GM18951 (cell line): ENCODE data around the gene IWS1.

Source experiments
- POLR2A ChIP-seq: IDR thresholded peaks from 4 replicates; pipeline ENCODE4 v1.6.1; 2011; ENCODE audit warnings: mild to moderate bottlenecking; ENCODE audit not compliant: insufficient read length, insufficient read depth; ENCODE audit errors: extremely low read depth
- in situ Hi-C: fragments of 300-500 bp; cut with MboI; formaldehyde crosslinking; loops from one replicate; pipeline ENCODE4 v1.12.0; 2022; ENCODE audit warnings: low sequenced_read_pairs, mixed read lengths, inconsistent platforms; ENCODE audit not compliant: unreplicated experiment

The IWS1 gene

DNA sequence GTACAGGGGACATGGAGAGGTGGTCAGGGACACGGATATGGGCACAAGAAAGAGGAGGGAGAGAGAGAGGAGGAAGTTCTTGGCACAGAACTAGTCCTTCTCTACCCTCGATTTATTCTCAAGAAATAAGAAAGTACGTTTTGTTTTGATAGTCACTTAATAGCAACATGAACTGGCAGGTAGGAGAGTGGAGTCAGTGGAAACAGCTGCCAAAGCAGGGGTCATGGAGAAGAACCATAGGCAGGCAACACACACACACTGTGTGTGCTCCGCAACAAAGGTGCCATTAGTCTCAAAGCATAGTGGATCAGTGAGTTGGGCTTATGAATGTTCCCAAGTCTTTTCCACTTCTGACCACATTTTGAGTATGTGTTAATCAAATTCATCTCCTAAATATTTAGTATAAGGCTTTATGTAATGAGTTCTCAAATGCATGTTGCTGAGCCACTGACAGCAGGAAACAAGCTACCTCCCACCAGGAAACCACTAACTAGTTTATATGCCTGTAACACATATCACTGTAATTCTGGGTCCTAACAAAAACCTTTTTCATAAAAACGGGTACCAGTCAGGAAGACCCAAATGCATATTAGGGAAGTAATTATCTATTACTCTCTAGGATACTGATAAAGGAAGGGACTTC, 41.1 kb downstream of the IWS1 start:
- in situ Hi-C loops, result no loop called here
- TF ChIP-seq POLR2A, result no peak

DNA sequence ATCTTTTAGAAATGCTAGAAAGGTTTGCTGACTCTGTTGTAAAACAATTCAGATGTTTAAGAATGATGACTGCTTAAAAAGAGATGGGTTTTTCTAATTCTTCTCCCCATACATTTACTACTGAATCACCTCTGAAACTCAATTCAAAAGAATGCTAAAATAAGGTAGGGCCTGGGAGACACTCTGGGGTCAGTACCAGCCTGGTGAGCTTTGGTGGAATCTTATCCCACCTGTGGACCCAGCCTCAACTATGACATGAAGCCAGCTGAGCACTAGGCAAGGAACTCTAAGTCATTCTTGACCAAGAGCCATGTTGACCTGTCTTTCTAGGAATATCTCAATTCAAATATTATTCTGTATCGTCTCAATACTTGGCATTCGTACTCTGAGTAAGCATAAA, 44.3 kb downstream of the IWS1 start:
- no peak for TF ChIP-seq POLR2A
- in situ Hi-C loops, result no loop called here

DNA sequence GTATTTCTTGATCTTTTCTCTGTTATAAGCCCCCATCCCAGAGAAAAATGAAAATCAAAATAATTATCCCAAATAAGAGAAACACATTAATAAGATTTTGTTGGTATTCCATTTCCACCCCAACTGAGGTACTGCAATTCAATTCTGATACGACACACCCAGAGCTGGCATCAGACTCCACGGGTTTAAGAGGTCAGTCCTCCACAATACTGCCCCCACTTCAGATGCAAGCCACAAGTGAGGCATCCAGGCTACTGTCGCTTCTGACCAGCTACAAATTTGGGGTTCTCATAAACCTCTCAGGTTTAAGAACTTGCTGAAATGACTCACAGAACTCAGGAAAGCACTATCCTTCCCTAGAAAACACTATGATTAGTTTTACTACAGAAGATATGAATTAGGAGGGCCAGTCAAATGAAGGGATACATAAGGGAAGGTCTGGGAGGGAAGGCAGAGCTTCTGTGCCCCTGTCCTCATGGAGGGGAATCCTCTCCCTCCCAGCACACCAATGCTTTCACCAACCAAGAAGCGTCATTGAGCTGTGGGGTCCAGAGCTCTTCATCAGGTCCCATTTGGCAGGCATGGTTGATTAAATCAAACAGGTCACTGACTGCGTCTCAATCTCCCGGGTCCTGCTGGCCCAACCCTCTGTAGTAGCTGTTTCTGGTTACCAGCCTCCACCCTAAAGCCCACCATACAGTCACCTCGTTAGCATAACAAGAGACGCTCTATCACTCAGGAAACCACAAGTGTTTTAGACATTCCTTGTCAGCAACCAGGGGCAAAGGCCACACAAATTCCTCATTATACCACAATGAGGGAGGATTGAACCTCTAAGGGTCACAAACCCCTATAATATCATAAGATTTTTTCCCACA, 46.2 kb downstream of the IWS1 start:
- TF ChIP-seq POLR2A, result no peak
- in situ Hi-C loops, result loop anchor here (10.0 kb wide), 1 partner anchor 285 kb away; no protein-coding TSS in a partner anchor

DNA sequence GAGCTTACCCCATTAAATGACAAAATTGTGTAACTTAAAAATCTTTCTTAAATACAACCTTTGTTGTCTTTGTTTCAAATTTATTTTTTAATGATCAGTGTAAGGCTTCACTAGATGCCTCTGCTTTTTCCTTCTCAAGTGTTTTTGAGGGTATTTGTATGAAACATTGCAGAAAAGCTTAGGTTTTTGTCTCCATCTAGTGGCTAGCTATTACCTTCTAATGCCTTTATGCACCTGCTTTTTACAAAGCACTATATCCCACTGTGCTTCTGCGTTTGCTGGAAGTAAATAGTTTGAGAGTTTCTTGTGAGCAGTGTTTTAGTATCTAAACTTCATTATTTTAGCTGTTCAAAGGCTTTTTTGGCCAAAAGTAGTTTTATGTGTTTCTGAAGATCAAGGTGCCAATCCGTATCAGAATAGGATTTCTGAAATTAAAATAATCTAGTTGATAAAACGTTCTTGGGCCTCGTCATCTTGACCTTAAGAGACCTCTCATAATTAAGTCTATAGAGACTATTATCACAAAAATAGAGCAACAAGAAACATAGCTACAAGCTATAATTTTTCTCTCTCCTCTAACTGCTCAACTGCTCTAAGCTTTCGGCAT, 47.0 kb downstream of the IWS1 start:
- in situ Hi-C loops, result loop anchor here (10.0 kb wide), 1 partner anchor 285 kb away; no protein-coding TSS in a partner anchor

DNA sequence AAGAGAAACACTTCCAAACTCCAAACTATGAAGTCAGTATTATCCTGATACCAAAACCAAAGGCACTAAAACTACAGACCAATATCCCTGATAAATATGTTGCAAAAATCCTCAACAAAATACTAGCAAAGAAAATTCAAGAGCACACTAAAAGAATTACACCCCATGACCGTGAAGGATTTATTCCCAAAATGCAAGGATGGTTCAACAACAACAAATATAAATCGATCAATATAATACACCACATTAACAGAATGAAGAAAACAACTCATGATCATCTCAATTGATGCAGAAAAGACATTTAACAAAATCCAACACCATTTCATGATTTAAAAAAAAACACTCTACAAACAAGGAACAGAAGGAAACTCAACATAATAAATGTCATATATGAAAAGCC, 50.5 kb downstream of the IWS1 start:
- TF ChIP-seq POLR2A, result no peak
- in situ Hi-C loops, result loop anchor here (10.0 kb wide), 1 partner anchor 281 kb away; no protein-coding TSS in a partner anchor

More for the DNA sequence above, 47.0 kb downstream of the IWS1 start:
- no peak for TF ChIP-seq POLR2A

DNA sequence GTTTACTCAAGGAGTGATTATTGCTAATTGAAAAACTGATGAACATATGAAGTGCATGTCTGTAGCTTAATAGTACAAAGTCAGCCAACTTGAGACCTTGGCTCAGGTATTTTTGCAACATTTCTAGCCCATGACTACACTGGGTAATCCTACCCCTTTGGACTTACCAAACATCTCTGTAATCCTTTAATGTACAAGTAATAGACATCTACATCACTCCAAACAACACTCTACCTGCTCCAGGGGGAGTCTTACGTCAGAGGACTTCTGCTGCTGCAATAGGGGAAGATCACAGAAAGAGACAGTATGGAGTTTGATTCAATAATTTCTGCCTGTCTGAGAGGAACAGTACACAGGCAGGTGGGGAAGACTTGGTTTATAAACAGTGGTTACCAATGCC, 54.0 kb downstream of the IWS1 start:
- TF ChIP-seq POLR2A, result no peak
- in situ Hi-C loops, result loop anchor here (10.0 kb wide), 1 partner anchor 277 kb away; no protein-coding TSS in a partner anchor

DNA sequence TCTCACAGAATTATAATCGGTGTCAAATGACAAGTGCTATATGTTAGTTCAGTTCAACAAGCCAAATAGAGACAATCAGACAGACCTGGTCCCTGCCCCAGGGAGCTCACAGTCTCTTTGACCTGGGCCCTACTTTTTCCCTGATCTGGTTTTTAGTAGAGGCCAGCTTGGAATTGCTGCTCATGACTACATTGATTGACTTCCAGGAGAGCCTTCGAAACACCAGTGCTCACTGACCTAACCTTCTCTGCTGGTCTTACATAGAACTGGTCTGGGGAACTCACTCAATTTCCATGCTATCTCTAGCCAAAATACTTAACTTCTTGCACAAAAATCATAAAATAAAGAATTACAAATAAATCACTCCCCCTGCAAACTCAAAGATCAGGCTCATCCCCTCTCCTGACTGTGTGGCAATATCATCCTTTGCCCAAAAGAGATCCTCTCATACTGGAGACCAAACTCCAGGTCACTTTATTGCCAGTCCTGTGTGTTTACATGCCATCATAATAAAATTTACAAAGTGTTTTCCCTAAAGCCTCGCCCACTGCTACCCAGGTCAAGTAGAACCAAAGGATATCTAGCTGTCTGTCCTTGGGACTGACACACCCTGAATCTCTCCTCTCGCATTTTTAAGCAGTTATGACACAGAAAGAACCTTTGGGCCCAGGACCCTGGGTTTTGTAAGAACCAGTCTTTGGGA, 54.9 kb downstream of the IWS1 start:
- no peak for TF ChIP-seq POLR2A
- in situ Hi-C loops, result loop anchor here (10.0 kb wide), 1 partner anchor 277 kb away; no protein-coding TSS in a partner anchor

DNA sequence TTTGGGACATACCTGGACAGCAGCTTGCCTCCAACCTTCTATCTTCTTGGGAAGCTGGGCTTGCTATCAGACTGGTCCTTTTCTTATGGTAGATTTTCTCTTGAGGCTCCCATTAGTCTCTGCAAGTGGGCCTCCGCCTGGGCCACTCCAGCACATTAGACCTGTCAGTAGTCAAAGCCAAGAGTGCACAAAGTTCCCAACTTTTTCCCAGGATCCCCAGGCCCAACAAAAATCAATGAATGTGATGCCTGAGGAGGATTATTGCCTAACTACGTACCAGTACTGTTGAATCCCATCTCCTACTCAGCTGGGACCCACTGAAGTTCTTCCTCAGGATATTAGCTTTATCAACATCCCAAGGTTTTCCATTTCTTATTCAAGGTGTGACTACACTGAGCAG, 56.3 kb downstream of the IWS1 start:
- in situ Hi-C loops, result loop anchor here (10.0 kb wide), 1 partner anchor 275 kb away; no protein-coding TSS in a partner anchor
- TF ChIP-seq POLR2A, result no peak

DNA sequence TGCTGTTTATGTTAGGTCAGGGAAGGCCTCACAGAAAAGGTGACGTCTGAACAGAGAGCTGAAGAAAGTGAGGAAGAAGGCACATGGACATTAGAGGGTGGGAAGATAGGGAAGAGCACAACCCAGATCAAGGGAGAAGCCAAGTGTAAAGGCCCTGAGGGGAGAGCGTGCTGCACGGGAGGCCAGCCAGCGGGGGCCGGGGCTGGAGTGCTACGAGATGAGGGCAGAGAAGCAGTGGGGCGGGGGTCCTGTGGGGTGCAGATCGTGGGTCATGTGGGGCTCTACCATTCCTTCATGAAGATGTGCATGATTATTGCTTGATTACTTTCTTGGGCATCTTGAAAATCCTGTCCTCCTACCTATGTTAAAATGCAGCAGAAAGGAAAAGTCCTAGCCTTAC, 57.2 kb downstream of the IWS1 start:
- in situ Hi-C loops, result no loop called here
- no peak for TF ChIP-seq POLR2A

DNA sequence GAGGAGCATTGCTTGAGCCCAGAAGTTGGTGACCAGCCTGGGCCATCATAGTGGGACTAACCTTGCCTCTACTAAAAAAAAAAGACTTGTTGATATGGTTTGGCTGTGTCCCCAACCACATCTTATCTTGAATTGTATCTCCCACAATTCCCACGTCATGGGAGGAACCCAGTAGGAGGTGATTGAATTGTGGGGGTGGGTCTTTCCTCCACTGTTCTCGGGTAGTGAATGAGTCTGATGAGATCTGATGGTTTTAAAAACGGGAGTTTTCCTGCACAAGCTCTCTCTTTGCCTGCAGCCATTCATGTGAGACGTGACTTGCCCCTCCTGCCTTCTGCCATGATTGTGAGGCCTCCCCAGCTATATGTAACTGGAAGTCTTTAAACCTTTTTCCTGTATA, 61.0 kb downstream of the IWS1 start:
- TF ChIP-seq POLR2A, result no peak
- in situ Hi-C loops, result no loop called here

DNA sequence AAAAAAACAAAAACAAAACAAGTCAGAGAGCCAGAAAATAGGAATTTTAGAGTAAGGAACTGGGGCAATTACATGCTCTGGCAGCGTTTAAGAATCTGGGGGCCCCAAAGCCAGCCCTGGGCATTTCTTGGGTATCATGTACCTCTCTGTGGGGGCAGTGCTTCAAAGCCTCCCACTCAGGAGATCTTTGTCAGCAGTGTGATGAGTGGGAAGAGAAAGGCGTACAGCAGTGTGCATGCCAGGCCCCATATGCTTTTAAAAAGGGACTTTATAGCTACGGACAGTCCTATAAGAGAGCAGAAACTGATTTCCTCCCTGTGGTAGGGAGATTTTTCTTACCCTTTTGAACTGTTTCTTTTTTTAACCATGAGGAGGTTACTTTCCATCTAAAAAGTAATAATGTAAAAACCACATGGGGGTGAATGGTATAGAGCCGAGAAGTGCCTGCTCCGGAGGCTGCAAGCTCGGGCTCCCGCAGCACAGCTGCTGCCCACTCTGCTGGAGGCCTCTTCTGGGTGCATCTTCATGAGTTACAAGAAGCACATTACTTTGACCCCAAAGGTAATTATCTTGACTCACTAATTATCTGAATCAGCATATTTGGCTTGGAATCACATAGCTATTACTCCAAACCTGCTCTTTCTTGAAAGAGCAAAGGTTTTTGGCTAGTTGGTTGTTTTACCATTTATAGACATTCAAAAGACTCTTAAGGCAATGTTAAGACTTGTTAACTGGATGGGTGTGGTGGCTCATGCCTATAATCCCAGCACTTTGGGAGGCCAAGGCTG, 61.6 kb downstream of the IWS1 start:
- in situ Hi-C loops, result no loop called here
- TF ChIP-seq POLR2A, result no peak
